ENCODE results near the gene TANGO6.

TANGO6 gene

DNA sequence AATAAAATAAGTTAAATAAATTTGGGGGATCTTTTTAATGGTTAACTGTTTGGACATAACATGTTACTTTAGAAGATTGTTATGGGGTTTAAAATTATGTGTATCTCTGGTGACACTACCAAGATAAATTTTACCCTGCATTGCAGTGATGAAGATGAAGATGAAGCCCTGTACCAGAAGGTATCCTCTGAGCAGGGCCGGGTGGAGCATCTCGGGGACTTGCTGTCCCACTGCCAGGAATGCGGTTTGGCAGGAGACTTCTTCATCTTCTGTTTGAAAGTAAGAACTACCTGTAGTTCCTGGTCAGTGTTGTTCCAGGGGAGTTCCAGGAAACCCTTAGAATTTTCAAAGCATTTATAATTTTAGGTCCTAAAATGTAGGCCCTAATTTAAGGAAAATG lies 64.0 kb downstream of the TANGO6 start:
- no peak for FAIRE-seq
- DNase-seq (ENCODE audit: insufficient read length, low spot score) = no peak

- DNase-seq (ENCODE audit: insufficient read length, low spot score) = no peak
Observed at GRCh38 chr16:68907781-68908181, 64.5 kb downstream of the TANGO6 start.

GRCh38 chr16:68909099-68909733 lies 65.9 kb downstream of the TANGO6 start:
- DNase-seq (ENCODE audit: insufficient read length, low spot score) (no peak), FAIRE-seq (no peak)

More at GRCh38 chr16:68907781-68908181, 64.5 kb downstream of the TANGO6 start:
- FAIRE-seq = no peak

DNA sequence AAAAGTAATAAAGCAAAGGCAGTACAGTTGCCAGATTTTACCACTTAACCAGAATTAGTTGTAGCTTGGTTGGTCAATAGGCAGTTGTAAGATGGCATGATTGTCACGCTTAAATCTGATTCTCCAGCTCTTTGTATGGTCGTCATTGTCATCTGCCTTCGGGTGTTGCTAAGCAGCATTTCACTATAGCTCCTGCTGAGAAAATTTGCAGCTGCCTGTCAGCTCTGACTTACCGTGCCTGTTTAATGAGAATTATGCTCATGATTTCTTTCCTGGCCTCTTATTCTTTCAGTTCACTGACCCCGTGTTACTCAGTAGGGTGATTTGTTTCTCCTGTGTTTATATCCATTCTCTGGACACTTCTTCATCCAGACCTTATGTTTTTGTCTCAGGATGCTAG lies 66.7 kb downstream of the TANGO6 start:
- FAIRE-seq (no peak), DNase-seq (ENCODE audit: insufficient read length, low spot score) (no peak)

DNA sequence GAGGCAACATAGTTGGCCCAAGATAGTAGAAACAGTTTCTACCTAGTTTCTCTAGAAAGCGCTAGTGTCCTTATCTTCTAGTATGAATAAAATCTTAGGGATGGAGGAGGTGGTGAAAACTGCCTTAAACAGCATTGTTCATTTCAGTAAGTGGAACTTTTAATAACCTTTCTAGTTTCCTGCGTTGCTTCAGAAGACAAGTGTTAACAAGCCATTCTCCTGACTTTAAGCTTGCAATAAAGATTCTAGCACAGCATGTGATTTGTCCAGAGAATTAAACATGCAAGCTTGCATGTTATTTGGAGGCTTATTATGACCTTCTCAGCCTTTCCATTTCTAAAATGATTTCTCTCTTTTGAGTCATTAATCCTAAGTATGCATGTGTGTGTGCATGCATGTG lies 72.3 kb downstream of the TANGO6 start:
- FAIRE-seq (no peak), DNase-seq (ENCODE audit: insufficient read length, low spot score) (no peak)

DNA sequence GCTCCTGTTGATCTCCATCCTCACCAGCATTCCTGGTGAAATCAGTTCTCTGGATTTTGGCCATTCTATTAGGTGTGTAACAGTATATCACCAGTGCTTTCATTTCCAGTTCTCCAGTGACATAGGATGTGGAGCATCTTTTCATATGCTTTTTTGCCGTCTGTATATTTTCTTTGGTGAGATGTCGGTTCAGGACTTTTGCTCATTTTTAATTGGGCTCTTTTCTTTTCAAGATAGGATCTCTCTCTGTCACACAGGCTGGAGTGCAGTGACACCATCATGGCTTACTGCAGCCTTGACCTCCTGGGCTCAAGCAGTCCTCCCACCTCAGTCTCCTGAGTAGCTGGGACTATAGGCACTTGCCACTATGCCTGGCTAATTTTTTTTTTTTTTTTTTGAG lies 74.2 kb downstream of the TANGO6 start:
- DNase-seq (ENCODE audit: insufficient read length, low spot score) (no peak), FAIRE-seq (no peak)

GRCh38 chr16:68920349-68920748 lies 77.0 kb downstream of the TANGO6 start:
- FAIRE-seq = no peak

GRCh38 chr16:68921637-68922036 lies 78.3 kb downstream of the TANGO6 start:
- DNase-seq (ENCODE audit: insufficient read length, low spot score) = peak; percentile 26
- no peak for FAIRE-seq

More at GRCh38 chr16:68920349-68920748, 77.0 kb downstream of the TANGO6 start:
- no peak for DNase-seq (ENCODE audit: insufficient read length, low spot score)

DNA sequence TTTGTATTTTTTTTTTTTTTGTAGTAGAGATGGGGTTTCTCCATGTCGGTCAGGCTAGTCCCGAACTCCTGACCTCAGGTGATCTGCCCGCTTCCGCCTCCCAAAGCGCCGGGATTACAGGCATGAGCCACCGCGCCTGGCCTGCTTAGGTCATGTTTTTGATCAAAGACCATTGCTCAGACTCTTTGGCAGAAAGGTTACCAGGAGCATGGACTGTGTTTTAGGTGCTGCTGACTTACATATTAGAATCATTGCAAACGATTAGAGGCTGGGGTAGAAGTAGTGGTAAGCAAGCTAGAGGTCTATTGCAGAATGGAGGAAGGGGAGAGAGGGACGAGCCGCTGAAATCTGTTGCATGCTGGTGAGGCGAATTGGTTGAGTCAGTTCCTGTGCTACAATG lies 79.8 kb downstream of the TANGO6 start:
- FAIRE-seq (no peak), DNase-seq (ENCODE audit: insufficient read length, low spot score) (no peak)

GRCh38 chr16:68927018-68927417 lies 83.7 kb downstream of the TANGO6 start:
- no peak for FAIRE-seq

GRCh38 chr16:68931196-68931595 lies 87.9 kb downstream of the TANGO6 start:
- no peak for DNase-seq (ENCODE audit: insufficient read length, low spot score)
- FAIRE-seq = peak; percentile 28

More at GRCh38 chr16:68927018-68927417, 83.7 kb downstream of the TANGO6 start:
- no peak for DNase-seq (ENCODE audit: insufficient read length, low spot score)

DNA sequence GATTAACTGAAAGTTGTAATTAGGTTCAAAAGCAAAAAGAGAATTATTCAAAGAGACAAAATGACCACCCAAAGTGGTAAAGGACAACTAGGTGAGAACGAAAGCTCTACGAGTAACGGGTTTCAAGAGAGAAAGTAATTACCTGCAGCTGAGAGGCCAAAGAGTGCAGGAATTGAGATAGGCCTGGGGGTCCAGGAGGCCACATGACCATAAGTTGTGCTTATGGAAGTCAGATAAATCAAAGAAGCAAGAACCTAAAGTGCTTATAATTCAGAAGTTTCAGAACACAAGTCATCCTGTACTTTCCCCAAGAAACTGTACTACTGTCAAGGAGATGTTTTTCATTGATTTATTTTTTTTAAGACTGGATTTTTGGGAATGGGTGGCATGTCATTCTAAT lies 91.1 kb downstream of the TANGO6 start:
- FAIRE-seq = no peak

GRCh38 chr16:68935008-68935407 lies 91.7 kb downstream of the TANGO6 start:
- no peak for DNase-seq (ENCODE audit: insufficient read length, low spot score)
- FAIRE-seq = no peak

More for the DNA sequence above, 91.1 kb downstream of the TANGO6 start:
- no peak for DNase-seq (ENCODE audit: insufficient read length, low spot score)

DNA sequence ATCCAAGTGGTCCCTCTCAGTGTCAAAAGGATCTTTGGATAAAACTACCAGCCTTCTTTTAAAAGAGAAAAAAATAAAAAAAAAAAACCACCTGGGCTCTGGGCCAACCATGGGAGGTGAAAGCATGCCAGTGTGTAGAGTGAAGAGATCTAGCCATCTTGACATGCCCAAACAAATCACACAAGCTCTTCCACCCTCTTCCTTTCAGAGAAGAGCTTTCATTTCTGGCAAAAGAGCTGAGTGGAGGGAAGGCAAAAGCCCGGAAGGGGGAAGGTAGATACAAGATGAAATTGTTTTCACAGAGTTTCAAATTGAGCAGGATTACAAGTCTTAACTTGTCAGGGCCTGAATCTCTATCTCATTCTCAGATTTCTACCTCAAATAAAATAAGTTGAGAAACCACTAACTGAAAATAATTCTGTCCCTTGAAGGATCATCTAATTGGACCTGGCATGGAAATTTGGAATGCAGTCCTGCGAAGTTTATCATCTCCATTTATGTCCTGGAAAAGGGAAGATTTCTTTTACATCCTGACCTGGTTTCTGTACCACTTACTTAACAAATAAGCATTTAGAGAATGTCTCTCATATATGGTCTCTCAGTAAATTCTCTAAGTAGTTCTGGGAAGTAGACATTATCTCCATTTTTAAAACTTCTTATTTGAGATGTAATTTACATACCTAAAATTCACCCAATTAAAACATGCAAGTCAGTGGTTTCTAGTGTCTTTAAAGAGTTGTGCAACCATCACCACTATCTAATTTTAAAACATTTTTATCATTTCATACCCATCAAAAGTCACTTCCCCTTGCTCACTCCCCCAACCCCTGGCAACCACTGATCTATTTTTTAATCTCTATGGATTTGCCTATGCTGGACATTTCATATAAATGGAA lies 93.7 kb downstream of the TANGO6 start:
- no peak for FAIRE-seq
- DNase-seq (ENCODE audit: insufficient read length, low spot score) = peak; percentile 67

GRCh38 chr16:68939692-68940320 lies 96.5 kb downstream of the TANGO6 start:
- FAIRE-seq (no peak), DNase-seq (ENCODE audit: insufficient read length, low spot score) (no peak)

- DNase-seq (ENCODE audit: insufficient read length, low spot score) (no peak), FAIRE-seq (no peak)
Observed at GRCh38 chr16:68940816-68941215, 97.5 kb downstream of the TANGO6 start.

- no peak for FAIRE-seq
- DNase-seq (ENCODE audit: insufficient read length, low spot score) = no peak
Observed at GRCh38 chr16:68943961-68944360, 100.6 kb downstream of the TANGO6 start.

GRCh38 chr16:68948230-68948910 lies 105.0 kb downstream of the TANGO6 start:
- no peak for FAIRE-seq
- DNase-seq (ENCODE audit: insufficient read length, low spot score) = no peak

- no peak for FAIRE-seq
- DNase-seq (ENCODE audit: insufficient read length, low spot score) = no peak
Observed at GRCh38 chr16:68951991-68952877, 108.9 kb downstream of the TANGO6 start.
